SK-N-SH (cell line): Measurements from ENCODE around the gene PPP1R11.

ENCODE experiments used
- PBX3 ChIP-seq: IDR thresholded peaks from 2 replicates; pipeline ENCODE4; 2012
- POLR2AphosphoS5 ChIP-seq: IDR thresholded peaks from 2 replicates; pipeline ENCODE4 v1.6.1; 2012; ENCODE audit warnings: low read depth, low read length
- REST ChIP-seq: IDR thresholded peaks from 2 replicates; pipeline ENCODE4 v1.6.1; 2012; ENCODE audit warnings: mild to moderate bottlenecking, low read depth, low read length, moderate library complexity
- RFX5 ChIP-seq: IDR thresholded peaks from 2 replicates; pipeline ENCODE4 v1.6.1; 2012; ENCODE audit warnings: mild to moderate bottlenecking, improper control_type of control experiment, low read length
- RXRA ChIP-seq: IDR thresholded peaks from 2 replicates; pipeline ENCODE4 v1.4.0; 2012; ENCODE audit warnings: low read depth, mild to moderate bottlenecking, borderline replicate concordance
- ZBTB33 ChIP-seq: IDR thresholded peaks from 2 replicates; pipeline ENCODE4 v1.4.0; 2012; ENCODE audit warnings: low read depth, borderline replicate concordance
- TF ChIP-seq, protein P1 (sequence below): fragments of 200-600 bp; sonication (generic); IDR thresholded peaks from 2 replicates; pipeline ENCODE4 v1.6.1; 2017; ENCODE audit warnings: antibody characterized with exemption, mild to moderate bottlenecking, moderate library complexity

GRCh38 chr6:30073489-30074235 lies 6.7 kb downstream of the PPP1R11 start:
- TF ChIP-seq RFX5: no peak
- no peak for TF ChIP-seq PBX3
- TF ChIP-seq, protein P1, sequence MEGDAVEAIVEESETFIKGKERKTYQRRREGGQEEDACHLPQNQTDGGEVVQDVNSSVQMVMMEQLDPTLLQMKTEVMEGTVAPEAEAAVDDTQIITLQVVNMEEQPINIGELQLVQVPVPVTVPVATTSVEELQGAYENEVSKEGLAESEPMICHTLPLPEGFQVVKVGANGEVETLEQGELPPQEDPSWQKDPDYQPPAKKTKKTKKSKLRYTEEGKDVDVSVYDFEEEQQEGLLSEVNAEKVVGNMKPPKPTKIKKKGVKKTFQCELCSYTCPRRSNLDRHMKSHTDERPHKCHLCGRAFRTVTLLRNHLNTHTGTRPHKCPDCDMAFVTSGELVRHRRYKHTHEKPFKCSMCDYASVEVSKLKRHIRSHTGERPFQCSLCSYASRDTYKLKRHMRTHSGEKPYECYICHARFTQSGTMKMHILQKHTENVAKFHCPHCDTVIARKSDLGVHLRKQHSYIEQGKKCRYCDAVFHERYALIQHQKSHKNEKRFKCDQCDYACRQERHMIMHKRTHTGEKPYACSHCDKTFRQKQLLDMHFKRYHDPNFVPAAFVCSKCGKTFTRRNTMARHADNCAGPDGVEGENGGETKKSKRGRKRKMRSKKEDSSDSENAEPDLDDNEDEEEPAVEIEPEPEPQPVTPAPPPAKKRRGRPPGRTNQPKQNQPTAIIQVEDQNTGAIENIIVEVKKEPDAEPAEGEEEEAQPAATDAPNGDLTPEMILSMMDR: no peak
- TF ChIP-seq RXRA: no peak
- TF ChIP-seq ZBTB33: no peak
- no peak for TF ChIP-seq POLR2AphosphoS5
- TF ChIP-seq REST: no peak
